ENCODE data around the gene ADISSP.

Gene ADISSP

DNA sequence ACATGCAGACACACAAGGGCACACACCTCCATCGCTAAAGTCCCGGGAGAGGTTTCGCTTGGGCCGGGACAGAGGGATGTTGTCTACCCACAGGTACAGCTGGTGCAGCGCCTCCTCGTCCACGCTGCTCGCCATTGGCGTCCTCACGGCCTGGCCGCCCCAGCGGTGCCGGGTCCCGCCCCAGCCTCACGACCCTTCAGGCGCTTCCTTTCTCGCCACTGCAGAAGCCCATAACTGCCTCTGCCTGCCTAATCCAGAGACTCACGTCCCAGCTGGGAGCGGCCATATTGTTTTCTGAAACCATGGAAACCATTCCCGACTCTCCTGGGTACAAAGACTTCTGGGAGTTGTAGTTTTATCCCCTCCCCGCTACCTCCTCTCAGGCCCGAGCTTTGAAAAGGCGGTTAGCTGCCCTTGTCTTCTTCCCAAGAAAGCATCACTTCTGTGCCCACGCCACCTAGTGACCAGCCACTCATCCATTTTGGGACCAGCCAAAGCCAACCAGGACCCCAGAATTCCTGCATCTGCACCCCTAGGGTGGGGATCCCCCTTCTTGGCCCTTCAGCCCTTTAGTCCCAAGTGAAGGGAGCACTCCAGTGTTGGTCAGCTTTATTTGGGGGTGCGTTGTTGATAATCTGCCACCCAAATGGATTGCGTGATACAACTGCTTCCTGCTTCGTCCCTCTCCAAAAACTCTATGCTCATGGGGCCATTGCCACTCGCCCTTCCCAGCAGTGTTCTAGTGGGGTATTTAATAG is 13.8 kb upstream of the ADISSP start, which contains the start of gene SPEF1:
TSS of gene SPEF1 (minus strand) at position 296 of the 758 bp plus-strand sequence. CDS start at position 135, 161 bp downstream.
- H3K27ac Mint-ChIP-seq = peak within 1 kb of the TSS; percentile 51
- peaks cover 22% of the 10 kb centered on the region for H3K27me3 Mint-ChIP-seq
- H3K36me3 Mint-ChIP-seq (ENCODE audit: low read depth) = peaks cover 35% of the 10 kb centered on the region
- intact Hi-C loops (cut with micrococcal nuclease) = loop anchor here (1.0 to 2.0 kb wide), 3 partner anchors 14 to 105 kb away; partner anchors contain the start of gene ADISSP
- peak within 1 kb of the TSS; percentile 61 for H3K4me3 Mint-ChIP-seq
- H3K9me3 Mint-ChIP-seq = no peaks in the 10 kb centered on the region
- H3K4me1 Mint-ChIP-seq (ENCODE audit: low read depth) = peaks cover 82% of the 10 kb centered on the region

GRCh38 chr20:3778976-3779375 is 11.4 kb upstream of the ADISSP start:
- H3K4me1 Mint-ChIP-seq (ENCODE audit: low read depth) = peaks cover 68% of the 10 kb centered on the region
- H3K27ac Mint-ChIP-seq = peak overlapping the region; percentile 45
- intact Hi-C loops (cut with micrococcal nuclease) = no loop called here
- no peak overlapping the region for H3K4me3 Mint-ChIP-seq
- peaks cover 15% of the 10 kb centered on the region for H3K36me3 Mint-ChIP-seq (ENCODE audit: low read depth)
- no peaks in the 10 kb centered on the region for H3K9me3 Mint-ChIP-seq
- H3K27me3 Mint-ChIP-seq = peaks cover 22% of the 10 kb centered on the region

DNA sequence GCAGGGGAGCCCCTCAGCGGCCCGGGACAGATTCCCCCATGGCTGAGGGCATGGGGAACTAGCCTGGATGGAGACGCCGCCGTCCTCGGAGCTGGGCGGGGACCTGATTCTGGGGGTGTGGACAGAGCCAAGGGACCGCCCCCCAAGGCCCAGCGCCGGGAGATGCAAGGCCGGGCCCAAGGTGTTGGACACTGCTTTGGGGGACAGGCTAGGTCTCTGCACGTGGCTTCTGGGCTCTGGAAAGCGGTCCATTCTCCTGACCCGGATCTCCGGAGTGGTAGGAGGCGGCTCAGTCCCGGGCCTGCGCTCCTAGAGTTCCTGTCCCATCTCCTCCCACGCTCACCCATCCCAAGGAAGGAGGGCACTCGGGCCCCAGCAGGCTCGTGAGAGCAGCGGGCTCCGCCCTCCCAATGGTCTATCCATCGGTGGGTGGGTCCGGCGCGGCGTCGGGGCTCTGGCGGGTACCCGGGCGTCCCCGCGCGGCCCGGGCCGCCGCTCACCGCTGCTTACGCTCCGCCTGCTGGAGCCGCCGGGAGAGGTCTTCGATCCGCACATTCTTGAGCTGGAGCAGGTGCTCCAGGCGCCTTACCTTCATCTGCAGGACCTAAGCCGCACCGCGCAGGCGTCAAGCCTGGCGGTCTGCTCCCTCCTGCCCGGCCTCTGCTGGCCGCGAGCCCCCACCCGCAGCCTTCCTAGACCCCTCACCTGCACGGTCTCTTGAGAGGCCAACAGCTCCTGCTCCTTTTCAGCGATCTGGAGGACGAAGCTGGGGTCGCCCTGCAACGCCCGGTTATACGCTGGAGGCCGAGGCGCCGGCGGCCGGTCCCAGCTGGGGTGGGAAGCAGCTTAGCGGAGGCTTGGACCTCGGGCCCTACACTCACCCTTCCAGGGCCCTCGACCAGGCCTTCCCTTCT is 10.4 kb upstream of the ADISSP start:
- Mint-ChIP-seq H3K27ac (peak overlapping the region; percentile 84), H3K9me3 (no peaks in the 10 kb centered on the region), H3K36me3 (ENCODE audit: low read depth) (peaks cover 5% of the 10 kb centered on the region), H3K27me3 (peaks cover 22% of the 10 kb centered on the region), H3K4me3 (peak overlapping the region; percentile 91), H3K4me1 (ENCODE audit: low read depth) (peaks cover 58% of the 10 kb centered on the region)
- intact Hi-C loops (cut with micrococcal nuclease) = no loop called here

- no peaks in the 10 kb centered on the region for H3K9me3 Mint-ChIP-seq
- H3K27ac Mint-ChIP-seq = peak overlapping the region; percentile 84
- intact Hi-C loops (cut with micrococcal nuclease) = no loop called here
Observed at GRCh38 chr20:3777381-3777715, 9.8 kb upstream of the ADISSP start.

GRCh38 chr20:3775457-3776108 is 8.0 kb upstream of the ADISSP start:
- intact Hi-C loops (cut with micrococcal nuclease) = no loop called here
- Mint-ChIP-seq H3K27me3 (peaks cover 22% of the 10 kb centered on the region), H3K4me1 (ENCODE audit: low read depth) (peaks cover 35% of the 10 kb centered on the region), H3K4me3 (no peak overlapping the region), H3K36me3 (ENCODE audit: low read depth) (no peaks in the 10 kb centered on the region), H3K27ac (no peak overlapping the region), H3K9me3 (no peaks in the 10 kb centered on the region)

More at GRCh38 chr20:3777381-3777715, 9.8 kb upstream of the ADISSP start:
- Mint-ChIP-seq H3K36me3 (ENCODE audit: low read depth) (no peaks in the 10 kb centered on the region), H3K4me3 (peak overlapping the region; percentile 91), H3K27me3 (peaks cover 22% of the 10 kb centered on the region), H3K4me1 (ENCODE audit: low read depth) (peaks cover 52% of the 10 kb centered on the region)

DNA sequence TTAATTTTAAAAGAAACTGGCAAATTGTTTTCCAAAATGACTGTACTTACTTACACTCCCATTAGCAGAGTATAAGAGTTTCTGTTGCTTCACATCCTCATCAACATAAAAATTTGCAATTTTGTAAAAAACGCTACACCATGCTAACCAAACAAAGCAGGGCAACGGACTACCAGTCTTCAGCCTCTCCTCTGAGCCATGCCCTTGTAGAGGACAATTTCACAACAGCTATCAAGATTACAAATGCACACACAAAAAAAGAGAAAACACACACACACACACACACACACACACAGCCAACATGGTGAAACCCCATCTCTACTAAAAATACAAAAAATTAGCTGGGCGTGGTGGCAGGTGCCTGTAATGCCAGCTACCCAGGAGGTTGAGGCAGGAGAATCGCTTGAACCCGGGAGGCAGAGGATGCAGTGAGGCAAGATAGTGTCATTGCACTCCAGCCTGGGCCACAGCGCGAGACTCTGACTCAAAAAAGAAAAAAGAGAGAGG is 4.1 kb upstream of the ADISSP start:
- no peaks in the 10 kb centered on the region for H3K9me3 Mint-ChIP-seq
- peaks cover 24% of the 10 kb centered on the region for H3K4me1 Mint-ChIP-seq (ENCODE audit: low read depth)
- H3K27ac Mint-ChIP-seq = no peak overlapping the region
- H3K27me3 Mint-ChIP-seq = no peaks in the 10 kb centered on the region
- H3K36me3 Mint-ChIP-seq (ENCODE audit: low read depth) = peaks cover 7% of the 10 kb centered on the region
- intact Hi-C loops (cut with micrococcal nuclease) = no loop called here
- no peak overlapping the region for H3K4me3 Mint-ChIP-seq

DNA sequence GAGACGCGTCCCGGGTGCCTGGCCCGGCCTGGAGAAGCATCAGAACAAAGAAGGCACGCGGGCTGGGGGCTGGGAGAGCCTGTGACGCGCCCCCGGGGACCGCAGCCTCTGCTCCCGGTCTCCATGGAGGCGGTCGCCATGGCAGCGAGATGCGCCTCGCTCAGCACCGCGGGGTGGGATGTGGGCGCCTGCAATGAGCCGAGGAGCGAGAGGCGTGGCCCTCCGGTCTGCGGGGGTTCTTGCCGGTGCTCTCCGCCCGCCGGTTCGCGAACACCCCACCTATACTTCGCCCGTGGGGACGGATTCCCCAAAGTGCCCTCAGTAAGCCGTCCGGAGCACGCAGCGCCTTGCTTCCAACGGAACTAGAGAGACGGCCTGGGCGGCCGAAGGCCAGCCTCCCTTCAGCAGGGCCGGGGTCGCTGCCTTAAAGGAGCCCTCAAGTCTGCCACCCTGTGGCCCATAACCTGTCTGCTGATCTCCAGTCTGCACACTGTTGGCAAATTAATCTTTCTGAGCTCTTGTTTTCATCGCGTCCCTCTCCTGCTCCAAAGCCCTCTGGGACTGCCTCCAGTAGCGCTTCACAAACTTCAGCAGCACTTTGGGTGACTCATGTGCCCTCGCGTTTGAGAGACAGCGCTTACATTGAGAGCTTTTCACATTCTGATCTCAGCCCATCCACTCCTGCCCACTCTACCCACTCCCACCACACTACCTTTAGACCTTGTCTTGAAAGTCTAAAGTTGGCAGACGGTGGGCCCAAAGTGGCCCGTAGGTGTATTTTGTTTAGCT is 983 bp upstream of the ADISSP start:
- Mint-ChIP-seq H3K4me1 (ENCODE audit: low read depth) (peaks cover 55% of the 10 kb centered on the region), H3K27ac (peak overlapping the region; percentile 89), H3K9me3 (no peaks in the 10 kb centered on the region), H3K4me3 (peak overlapping the region; percentile 91), H3K27me3 (no peaks in the 10 kb centered on the region), H3K36me3 (ENCODE audit: low read depth) (peaks cover 7% of the 10 kb centered on the region)
- intact Hi-C loops (cut with micrococcal nuclease) = loop anchor here (1.0 kb wide), 1 partner anchor 15 kb away; no protein-coding TSS in a partner anchor

- Mint-ChIP-seq H3K36me3 (ENCODE audit: low read depth) (peaks cover 16% of the 10 kb centered on the region), H3K27ac (peak overlapping the region; percentile 89), H3K9me3 (no peaks in the 10 kb centered on the region)
Observed at GRCh38 chr20:3767110-3767426, 485 bp downstream of the ADISSP start.

GRCh38 chr20:3766422-3767109 is 987 bp downstream of the ADISSP start:
- intact Hi-C loops (cut with micrococcal nuclease) = loop anchor here (1.0 kb wide), 1 partner anchor 15 kb away; the partner anchor contains the start of gene SPEF1
- Mint-ChIP-seq H3K27ac (peak overlapping the region; percentile 89), H3K4me1 (ENCODE audit: low read depth) (peaks cover 64% of the 10 kb centered on the region)

More at GRCh38 chr20:3767110-3767426, 485 bp downstream of the ADISSP start:
- Mint-ChIP-seq H3K4me3 (peak overlapping the region; percentile 91), H3K27me3 (no peaks in the 10 kb centered on the region), H3K4me1 (ENCODE audit: low read depth) (peaks cover 60% of the 10 kb centered on the region)
- intact Hi-C loops (cut with micrococcal nuclease) = loop anchor here (1.0 kb wide), 1 partner anchor 14 kb away; the partner anchor contains the start of gene SPEF1

GRCh38 chr20:3765171-3765882 is 2.2 kb downstream of the ADISSP start:
- peaks cover 73% of the 10 kb centered on the region for H3K4me1 Mint-ChIP-seq (ENCODE audit: low read depth)
- no peaks in the 10 kb centered on the region for H3K27me3 Mint-ChIP-seq
- H3K36me3 Mint-ChIP-seq (ENCODE audit: low read depth) = peaks cover 33% of the 10 kb centered on the region
- peak overlapping the region; percentile 91 for H3K4me3 Mint-ChIP-seq
- intact Hi-C loops (cut with micrococcal nuclease) = no loop called here
- H3K9me3 Mint-ChIP-seq = no peaks in the 10 kb centered on the region
- H3K27ac Mint-ChIP-seq = peak overlapping the region; percentile 89

More at GRCh38 chr20:3766422-3767109, 987 bp downstream of the ADISSP start:
- H3K9me3 Mint-ChIP-seq = no peaks in the 10 kb centered on the region
- H3K27me3 Mint-ChIP-seq = no peaks in the 10 kb centered on the region
- H3K36me3 Mint-ChIP-seq (ENCODE audit: low read depth) = peaks cover 21% of the 10 kb centered on the region
- H3K4me3 Mint-ChIP-seq = peak overlapping the region; percentile 91

- Mint-ChIP-seq H3K9me3 (no peaks in the 10 kb centered on the region), H3K4me1 (ENCODE audit: low read depth) (peaks cover 79% of the 10 kb centered on the region), H3K27me3 (no peaks in the 10 kb centered on the region), H3K4me3 (peak overlapping the region; percentile 91), H3K27ac (peak overlapping the region; percentile 89), H3K36me3 (ENCODE audit: low read depth) (peaks cover 40% of the 10 kb centered on the region)
- intact Hi-C loops (cut with micrococcal nuclease) = no loop called here
Observed at GRCh38 chr20:3764659-3765058, 2.9 kb downstream of the ADISSP start.
